ENCODE measurements around the gene MEIS1. TPM values are rescaled to one million over a fixed set of nuclear protein-coding genes. Genes with fewer than 3 reads are reported as not detected.

MEIS1 gene
- total RNA-seq, 1 donor from 2014 or later: not detected

DNA sequence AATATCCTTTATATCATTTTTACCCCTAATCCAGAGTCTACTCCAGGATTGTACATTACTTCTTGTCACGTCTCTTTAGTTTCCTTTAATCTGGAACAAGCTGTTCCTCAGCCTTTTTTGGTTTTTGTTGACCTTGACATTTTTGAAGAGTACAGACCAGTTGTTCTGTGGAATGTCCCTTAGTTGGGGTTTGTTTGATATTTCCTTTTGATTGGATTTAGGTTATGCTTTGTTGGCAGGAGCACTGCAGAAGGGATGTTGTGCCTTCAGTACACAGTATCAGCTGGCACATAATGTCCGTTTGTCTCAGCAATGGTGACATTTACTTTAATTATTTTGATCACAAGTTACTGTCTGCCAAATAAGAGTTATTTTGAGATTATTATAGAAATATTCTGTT lies 160.6 kb downstream of the MEIS1 start:
- POLR2A ChIA-PET: no interaction called here
- Mint-ChIP-seq H3K4me1 (no peaks in the 10 kb centered on the region), H3K27me3 (peaks cover 5% of the 10 kb centered on the region), H3K4me3 (no peak overlapping the region), H3K36me3 (ENCODE audit: low read depth) (no peaks in the 10 kb centered on the region), H3K27ac (no peak overlapping the region), H3K9me3 (peaks cover 2% of the 10 kb centered on the region)
- CTCF ChIA-PET: no interaction called here
- ATAC-seq (ENCODE audit: low read depth) (no peak), DNase-seq (no peak)
- TF ChIP-seq, protein P1, sequence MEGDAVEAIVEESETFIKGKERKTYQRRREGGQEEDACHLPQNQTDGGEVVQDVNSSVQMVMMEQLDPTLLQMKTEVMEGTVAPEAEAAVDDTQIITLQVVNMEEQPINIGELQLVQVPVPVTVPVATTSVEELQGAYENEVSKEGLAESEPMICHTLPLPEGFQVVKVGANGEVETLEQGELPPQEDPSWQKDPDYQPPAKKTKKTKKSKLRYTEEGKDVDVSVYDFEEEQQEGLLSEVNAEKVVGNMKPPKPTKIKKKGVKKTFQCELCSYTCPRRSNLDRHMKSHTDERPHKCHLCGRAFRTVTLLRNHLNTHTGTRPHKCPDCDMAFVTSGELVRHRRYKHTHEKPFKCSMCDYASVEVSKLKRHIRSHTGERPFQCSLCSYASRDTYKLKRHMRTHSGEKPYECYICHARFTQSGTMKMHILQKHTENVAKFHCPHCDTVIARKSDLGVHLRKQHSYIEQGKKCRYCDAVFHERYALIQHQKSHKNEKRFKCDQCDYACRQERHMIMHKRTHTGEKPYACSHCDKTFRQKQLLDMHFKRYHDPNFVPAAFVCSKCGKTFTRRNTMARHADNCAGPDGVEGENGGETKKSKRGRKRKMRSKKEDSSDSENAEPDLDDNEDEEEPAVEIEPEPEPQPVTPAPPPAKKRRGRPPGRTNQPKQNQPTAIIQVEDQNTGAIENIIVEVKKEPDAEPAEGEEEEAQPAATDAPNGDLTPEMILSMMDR (IDR thresholded peaks at IDR 0.05): no peak
- intact Hi-C loops (cut with micrococcal nuclease): no loop called here

DNA sequence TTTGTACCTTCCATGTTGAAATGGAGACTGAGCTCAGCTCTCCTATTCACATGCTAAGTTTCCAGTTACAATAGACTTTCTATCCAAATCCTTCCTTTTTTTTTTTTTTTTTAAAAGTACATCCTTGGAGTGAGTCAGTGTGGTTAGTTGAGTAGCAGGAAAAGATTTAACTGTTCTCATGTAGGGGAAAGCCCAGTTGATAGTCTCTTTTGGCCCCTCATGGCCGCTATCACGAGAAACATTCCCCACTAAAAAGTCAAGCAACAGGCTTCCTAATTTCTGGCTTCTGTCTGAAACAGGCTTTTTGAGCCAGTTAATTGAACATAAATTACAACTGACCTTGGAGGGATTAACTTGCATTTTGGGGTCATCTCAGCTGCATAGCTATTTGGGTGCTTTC lies 161.3 kb downstream of the MEIS1 start:
- H3K9me3 Mint-ChIP-seq: peaks cover 2% of the 10 kb centered on the region
- DNase-seq: no peak
- TF ChIP-seq, protein P1 (IDR thresholded peaks at IDR 0.05): no peak
- H3K27me3 Mint-ChIP-seq: peaks cover 5% of the 10 kb centered on the region
- H3K4me1 Mint-ChIP-seq: no peaks in the 10 kb centered on the region
- intact Hi-C loops (cut with micrococcal nuclease): no loop called here
- ChIA-PET POLR2A (no interaction called here), CTCF (no interaction called here)
- no peak overlapping the region for H3K27ac Mint-ChIP-seq
- H3K36me3 Mint-ChIP-seq (ENCODE audit: low read depth): no peaks in the 10 kb centered on the region
- no peak overlapping the region for H3K4me3 Mint-ChIP-seq
- no peak for ATAC-seq (ENCODE audit: low read depth)

DNA sequence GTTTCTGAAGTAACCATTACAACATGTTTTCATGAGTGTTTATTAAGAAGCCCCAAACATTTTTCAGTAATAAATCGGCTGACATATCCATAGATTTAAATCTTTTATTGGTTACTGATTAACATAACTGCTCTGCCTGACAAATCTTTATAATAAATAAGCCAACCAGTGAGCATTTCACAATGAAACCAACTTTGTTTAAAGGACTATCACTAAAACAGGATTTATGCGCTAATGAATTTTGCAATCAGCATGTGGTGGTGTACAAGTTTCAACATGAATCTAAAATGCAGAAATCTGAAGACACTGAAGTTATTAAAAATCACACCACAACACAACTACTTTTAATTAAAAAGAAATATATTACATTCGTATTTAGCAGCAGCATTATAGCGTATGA lies 166.7 kb downstream of the MEIS1 start:
- no peaks in the 10 kb centered on the region for H3K36me3 Mint-ChIP-seq (ENCODE audit: low read depth)
- intact Hi-C loops (cut with micrococcal nuclease): no loop called here
- H3K27me3 Mint-ChIP-seq: peaks cover 5% of the 10 kb centered on the region
- TF ChIP-seq, protein P1 (IDR thresholded peaks at IDR 0.05): no peak
- POLR2A ChIA-PET: no interaction called here
- ATAC-seq (ENCODE audit: low read depth) (no peak), DNase-seq (no peak)
- H3K9me3 Mint-ChIP-seq: peaks cover 2% of the 10 kb centered on the region
- no peak overlapping the region for H3K4me3 Mint-ChIP-seq
- CTCF ChIA-PET: no interaction called here
- H3K27ac Mint-ChIP-seq: no peak overlapping the region
- no peaks in the 10 kb centered on the region for H3K4me1 Mint-ChIP-seq

DNA sequence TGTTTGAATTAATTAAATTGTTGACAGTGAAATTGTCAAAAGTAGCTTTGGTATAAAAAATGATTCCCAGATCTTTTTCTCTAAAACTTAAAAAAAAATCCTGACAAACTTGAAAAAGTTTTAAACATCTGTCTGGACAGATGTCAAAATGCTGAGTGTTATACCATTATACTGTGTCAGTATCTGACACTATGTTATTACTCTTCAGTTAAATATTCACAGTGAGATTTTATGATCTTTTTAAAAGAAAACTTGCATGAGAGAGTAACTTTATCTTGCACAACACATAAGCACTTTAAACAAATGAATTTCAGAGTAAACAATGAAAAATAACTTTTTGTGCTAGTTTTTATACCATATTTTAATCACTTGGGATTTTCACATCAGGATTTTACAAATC lies 167.4 kb downstream of the MEIS1 start:
- Mint-ChIP-seq H3K4me3 (no peak overlapping the region), H3K9me3 (peaks cover 2% of the 10 kb centered on the region), H3K27ac (no peak overlapping the region), H3K36me3 (ENCODE audit: low read depth) (no peaks in the 10 kb centered on the region), H3K4me1 (no peaks in the 10 kb centered on the region), H3K27me3 (peaks cover 2% of the 10 kb centered on the region)
- TF ChIP-seq, protein P1 (IDR thresholded peaks at IDR 0.05): no peak
- POLR2A ChIA-PET: no interaction called here
- CTCF ChIA-PET: no interaction called here
- DNase-seq: no peak
- intact Hi-C loops (cut with micrococcal nuclease): no loop called here
- ATAC-seq (ENCODE audit: low read depth): no peak

DNA sequence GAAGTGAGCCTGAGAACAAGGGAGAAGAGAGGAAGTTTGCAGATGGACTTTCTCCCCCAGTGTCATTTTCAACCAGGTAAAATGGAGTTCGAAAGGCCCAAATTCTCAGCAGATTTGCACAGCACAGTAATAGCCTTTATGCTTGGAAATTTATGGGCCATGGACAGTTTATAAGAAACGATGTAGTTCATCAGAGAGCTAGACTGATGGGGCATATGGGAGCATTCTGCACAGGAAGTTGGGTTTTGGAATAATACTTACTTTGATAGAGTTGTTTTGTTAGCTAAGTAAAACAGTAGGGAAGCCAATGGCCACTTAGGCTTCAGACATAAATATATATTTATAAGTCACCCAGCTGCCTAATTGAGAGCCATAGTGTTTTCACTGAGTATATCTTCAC lies 169.4 kb downstream of the MEIS1 start:
- Mint-ChIP-seq H3K27ac (no peak overlapping the region), H3K27me3 (no peaks in the 10 kb centered on the region), H3K9me3 (no peaks in the 10 kb centered on the region), H3K36me3 (ENCODE audit: low read depth) (no peaks in the 10 kb centered on the region), H3K4me3 (no peak overlapping the region), H3K4me1 (no peaks in the 10 kb centered on the region)
- TF ChIP-seq, protein P1 (IDR thresholded peaks at IDR 0.05): no peak
- POLR2A ChIA-PET: no interaction called here
- DNase-seq (no peak), ATAC-seq (ENCODE audit: low read depth) (no peak)
- intact Hi-C loops (cut with micrococcal nuclease): no loop called here
- CTCF ChIA-PET: no interaction called here
